H9 (cell line): ENCODE results near the gene EFNA3. TPM values are rescaled to one million over a fixed set of nuclear protein-coding genes. Genes with fewer than 3 reads are reported as not detected.

Experiments
- DNase-seq: peaks from one replicate; pipeline ENCODE4 v3.0.0-alpha.2; 2017
- H2AFZ ChIP-seq: one replicate; pipeline ENCODE4 v1.6.1; 2013; ENCODE audit warnings: mild to moderate bottlenecking, low read length, control low read depth, moderate library complexity
- H2AK5ac ChIP-seq: 2 replicates; pipeline ENCODE4 v1.6.1; 2013; ENCODE audit warnings: low read length, control low read depth, mixed read lengths; ENCODE audit not compliant: insufficient read length
- H2BK120ac ChIP-seq: one replicate; pipeline ENCODE4 v1.6.1; 2013; ENCODE audit warnings: low read depth, mild to moderate bottlenecking, low read length, control low read depth, inconsistent platforms; ENCODE audit not compliant: poor library complexity, severe bottlenecking
- H2BK12ac ChIP-seq: 2 replicates; pipeline ENCODE4 v1.6.1; 2013; ENCODE audit warnings: low read length, control low read depth, mixed read lengths, low read depth; ENCODE audit not compliant: insufficient read length
- H2BK15ac ChIP-seq: 2 replicates; pipeline ENCODE4 v1.6.1; 2013; ENCODE audit warnings: low read depth, low read length, control low read depth
- H2BK20ac ChIP-seq: one replicate; pipeline ENCODE4 v1.6.1; 2013; ENCODE audit warnings: low read depth, mild to moderate bottlenecking, low read length, control low read depth, inconsistent platforms; ENCODE audit not compliant: poor library complexity, severe bottlenecking
- H2BK5ac ChIP-seq: 2 replicates; pipeline ENCODE4 v1.6.1; 2013; ENCODE audit warnings: low read length, control low read depth, mixed read lengths; ENCODE audit not compliant: insufficient read length
- H3K14ac ChIP-seq: 2 replicates; pipeline ENCODE4 v1.6.1; 2013; ENCODE audit warnings: low read length, control low read depth; ENCODE audit not compliant: insufficient read depth
- H3K18ac ChIP-seq: 2 replicates; pipeline ENCODE4 v1.6.1; 2013; ENCODE audit warnings: low read depth, mild to moderate bottlenecking, mixed read lengths, low read length, control low read depth; ENCODE audit not compliant: insufficient read length
- H3K23ac ChIP-seq: 2 replicates; pipeline ENCODE4 v1.6.1; 2013; ENCODE audit warnings: low read length, control low read depth, mixed read lengths, low read depth; ENCODE audit not compliant: insufficient read length
- H3K23me2 ChIP-seq: 2 replicates; pipeline ENCODE4 v1.6.1; 2013; ENCODE audit warnings: low read depth, mild to moderate bottlenecking, mixed read lengths, low read length, control low read depth; ENCODE audit not compliant: insufficient read length, poor library complexity, severe bottlenecking
- H3K27ac ChIP-seq: 2 replicates; pipeline ENCODE4 v1.5.1; 2013; ENCODE audit warnings: low read length, control low read depth, mixed read lengths, low read depth; ENCODE audit not compliant: insufficient read length
- H3K27me3 ChIP-seq: 2 replicates; pipeline ENCODE4 v1.6.1; 2013; ENCODE audit warnings: low read length, control low read depth, inconsistent platforms; ENCODE audit not compliant: insufficient read depth
- H3K4ac ChIP-seq: 2 replicates; pipeline ENCODE4 v1.6.1; 2013; ENCODE audit warnings: low read depth, mild to moderate bottlenecking, control low read depth, inconsistent platforms, low read length, moderate library complexity
- H3K4me1 ChIP-seq: 2 replicates; pipeline ENCODE4 v1.6.1; 2013; ENCODE audit warnings: low read length, control low read depth, inconsistent platforms; ENCODE audit not compliant: insufficient read depth
- H3K4me2 ChIP-seq: 2 replicates; pipeline ENCODE4 v1.6.1; 2013; ENCODE audit warnings: low read length, control low read depth, mixed read lengths; ENCODE audit not compliant: insufficient read length, insufficient read depth
- H3K56ac ChIP-seq: 2 replicates; pipeline ENCODE4 v1.6.1; 2013; ENCODE audit warnings: low read depth, mild to moderate bottlenecking, mixed read lengths, low read length, control low read depth; ENCODE audit not compliant: insufficient read length
- H3K79me1 ChIP-seq: 2 replicates; pipeline ENCODE4 v1.6.1; 2013; ENCODE audit warnings: low read depth, mild to moderate bottlenecking, moderate library complexity, low read length, control low read depth, inconsistent platforms; ENCODE audit not compliant: insufficient read depth, poor library complexity, severe bottlenecking
- H3K79me2 ChIP-seq: 2 replicates; pipeline ENCODE4 v1.6.1; 2013; ENCODE audit warnings: low read length, control low read depth, inconsistent platforms; ENCODE audit not compliant: insufficient read depth
- H3K9ac ChIP-seq: 2 replicates; pipeline ENCODE4 v1.6.1; 2013; ENCODE audit warnings: low read length, control low read depth, mixed read lengths; ENCODE audit not compliant: insufficient read length; ENCODE audit errors: extremely low read depth
- H3K9me3 ChIP-seq: one replicate; pipeline ENCODE4 v1.6.1; 2013; ENCODE audit warnings: low read depth, low read length, inconsistent platforms; ENCODE audit not compliant: control insufficient read depth
- H3T11ph ChIP-seq: one replicate; pipeline ENCODE4 v1.6.1; 2013; ENCODE audit warnings: mild to moderate bottlenecking, low read length, control low read depth, inconsistent platforms
- H4K20me1 ChIP-seq: one replicate; pipeline ENCODE4 v1.6.1; 2013; ENCODE audit not compliant: control insufficient read depth, insufficient read length, insufficient read depth
- H4K5ac ChIP-seq: 2 replicates; pipeline ENCODE4 v1.6.1; 2013; ENCODE audit warnings: low read depth, mild to moderate bottlenecking, mixed read lengths, low read length, control low read depth; ENCODE audit not compliant: insufficient read length
- H4K8ac ChIP-seq: replicated peaks from 2 replicates; pipeline ENCODE4 v1.6.1; 2013; ENCODE audit warnings: low read length, control low read depth, mixed read lengths, low read depth; ENCODE audit not compliant: insufficient read length
- H4K91ac ChIP-seq: 2 replicates; pipeline ENCODE4 v1.6.1; 2013; ENCODE audit warnings: low read depth, mild to moderate bottlenecking, moderate library complexity, mixed read lengths, low read length, control low read depth; ENCODE audit not compliant: insufficient read length
- H3K27ac Mint-ChIP-seq, 3 experiments: 2 replicates in 2 of 3; 3 replicates in 1 of 3; pipeline ENCODE4 v1.8.0; 2020 to 2021; ENCODE audit warnings: mixed read lengths in 3 of 3, mild to moderate bottlenecking in 1 of 3, moderate library complexity in 1 of 3
- H3K27me3 Mint-ChIP-seq: 2 replicates; pipeline ENCODE4 v1.8.0; 2021; ENCODE audit warnings: low read depth, mild to moderate bottlenecking, moderate library complexity, mixed read lengths
- H3K36me3 Mint-ChIP-seq, 3 experiments: 2 replicates in 2 of 3; 3 replicates in 1 of 3; pipeline ENCODE4 v1.8.0; 2020 to 2021; ENCODE audit warnings: low read depth in 3 of 3, mixed read lengths in 3 of 3; ENCODE audit not compliant: insufficient read depth in 1 of 3
- H3K4me1 Mint-ChIP-seq, 2 experiments: 2 replicates each; pipeline ENCODE4 v1.8.0; 2020; ENCODE audit warnings: mixed read lengths in 2 of 2
- H3K4me3 Mint-ChIP-seq, 2 experiments: 2 replicates in 1 of 2; 3 replicates in 1 of 2; pipeline ENCODE4 v1.8.0; 2020 to 2021; ENCODE audit warnings: mild to moderate bottlenecking in 2 of 2, mixed read lengths in 2 of 2, moderate library complexity in 1 of 2
- H3K9me3 Mint-ChIP-seq, 2 experiments: 2 replicates in 1 of 2; 3 replicates in 1 of 2; pipeline ENCODE4 v1.8.0; 2020; ENCODE audit warnings: mild to moderate bottlenecking in 2 of 2, mixed read lengths in 2 of 2, moderate library complexity in 1 of 2
- CTCF ChIP-seq: fragments of 200-600 bp; sonication (generic); conservative IDR thresholded peaks from 3 replicates; pipeline ENCODE4 v1.8.0; 2021; ENCODE audit warnings: antibody characterized with exemption, mild to moderate bottlenecking
- WGBS: extraction: QIAGEN DNeasy Blood & Tissue Kit; methylation state at CpG from one replicate; pipeline ENCODE4 v1.1.7; 2013; ENCODE audit warnings: missing lambda C conversion rate, low lambda C conversion rate, mixed read lengths; ENCODE audit not compliant: insufficient read length; ENCODE audit errors: extremely low coverage; 5-methylcytosine and 5-hydroxymethylcytosine counted together
- total RNA-seq: library from RNA; stranded (reverse); gene quantifications from 2 replicates; pipeline ENCODE4 v1.2.1, GENCODE V29; 2021

The EFNA3 gene
- total RNA-seq, 1 experiment from 2014 or later = 3.9 TPM

DNA sequence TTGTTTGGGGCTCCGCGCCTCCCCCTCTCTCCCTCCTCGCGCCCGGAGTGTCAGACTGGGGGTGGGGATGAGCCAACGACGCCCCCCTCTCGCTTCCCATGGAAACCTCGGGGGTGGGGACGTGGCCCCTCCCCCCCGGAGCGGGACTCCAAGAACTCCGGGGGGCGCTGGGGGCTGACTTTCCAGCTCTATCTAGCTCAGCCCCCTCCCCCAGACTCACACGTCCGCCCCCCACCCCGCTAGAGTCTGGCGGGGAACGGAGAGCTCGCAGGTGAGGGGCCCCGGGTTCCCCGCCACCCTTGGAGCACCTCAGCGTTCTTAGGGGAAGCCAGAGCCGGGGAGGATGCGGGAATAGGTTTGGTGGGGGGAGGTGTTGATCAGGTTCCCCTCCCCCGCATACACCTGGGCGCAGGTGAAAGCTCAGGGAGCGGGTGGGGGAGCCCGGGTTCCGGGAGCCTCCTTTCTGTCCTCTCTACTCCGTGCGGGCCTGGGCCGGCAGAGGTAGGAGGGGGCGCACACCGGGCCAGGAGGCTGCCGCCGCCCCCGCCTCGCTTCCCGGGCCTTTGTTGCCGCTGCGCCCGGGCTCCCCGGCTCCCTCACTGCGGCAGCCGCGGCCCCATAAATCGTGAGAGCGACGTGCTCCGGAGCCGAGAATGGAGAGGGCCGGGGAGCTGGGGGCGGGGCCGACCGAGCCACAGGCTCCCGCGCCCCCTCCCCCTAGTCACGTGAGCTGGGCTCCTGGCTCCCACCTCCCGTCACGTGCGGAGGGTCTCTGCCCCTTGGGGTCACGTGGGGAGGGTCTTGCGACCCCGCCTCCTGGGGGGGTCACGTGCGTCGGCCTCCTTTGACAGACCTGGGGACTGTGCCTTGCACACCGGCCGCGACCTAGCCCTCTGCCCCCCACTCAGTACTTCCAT lies 1.9 kb downstream of the EFNA3 start:
- H3K4me1 Mint-ChIP-seq = peaks cover 32 to 52% of the 10 kb centered on the region in 2 experiments
- Histone ChIP-seq H2BK12ac (no peak overlapping the region), H4K91ac (no peak overlapping the region), H3K4me2 (peak overlapping the region; percentile 79), H3K23ac (no peak overlapping the region), H2BK20ac (no peak overlapping the region), H2BK5ac (no peak overlapping the region), H2AK5ac (no peak overlapping the region), H4K5ac (no peak overlapping the region), H3K23me2 (peaks cover 23% of the 10 kb centered on the region), H4K20me1 (no peaks in the 10 kb centered on the region), H3K9me3 (no peaks in the 10 kb centered on the region), H3K79me2 (no peaks in the 10 kb centered on the region), H2BK15ac (no peak overlapping the region), H3K4me1 (no peaks in the 10 kb centered on the region), H3K27ac (no peak overlapping the region), H3K27me3 (peaks cover 51% of the 10 kb centered on the region), H3K14ac (no peak overlapping the region; the same call in 1 of the 2 replicates), H3T11ph (no peak overlapping the region), H4K8ac (no peak overlapping the region), H3K79me1 (no peaks in the 10 kb centered on the region), H3K9ac (no peak overlapping the region), H3K4ac (no peak overlapping the region), H3K56ac (no peak overlapping the region), H3K18ac (no peak overlapping the region), H2BK120ac (no peak overlapping the region), H2AFZ (no peak overlapping the region)
- WGBS = no CpG with 5 or more reads among the region's 71 CpGs
- peak overlapping the region; percentile 55 to 76 for H3K4me3 Mint-ChIP-seq
- H3K27me3 Mint-ChIP-seq = peaks cover 83% of the 10 kb centered on the region
- peak; percentile 93 for DNase-seq
- peaks cover 0 to 6% of the 10 kb centered on the region in 2 experiments; a peak in 2 of 5 replicates for H3K9me3 Mint-ChIP-seq
- H3K36me3 Mint-ChIP-seq = no peaks in the 10 kb centered on the region
- no peak for TF ChIP-seq CTCF
- H3K27ac Mint-ChIP-seq = no peak overlapping the region
